Vein endothelial cell (primary cell): ENCODE results near the gene SLC25A27. TPM values are rescaled to one million over a fixed set of nuclear protein-coding genes. Genes with fewer than 3 reads are reported as not detected.

ENCODE experiments used
- total RNA-seq: library from RNA; depleted of rRNA; stranded (reverse); fragments of >200 nt; gene quantifications from 2 replicates; pipeline ENCODE4 v1.2.3, GENCODE V29; 2012

Gene SLC25A27
- total RNA-seq: 1.3 and 2.2 TPM in 2 replicates

GRCh38 chr6:46652603-46653438 lies at the start of gene SLC25A27, which contains the start of gene CYP39A1:
Gene SLC25A27 (plus strand): TSS chr6:46652975. CDS start chr6:46653193, 218 bp downstream.
Gene CYP39A1 (minus strand): TSS chr6:46652818. CDS start chr6:46652582, 236 bp downstream.

GRCh38 chr6:46687619-46688097 lies 34.9 kb downstream of the SLC25A27 start, which contains the start of gene TDRD6:
Gene TDRD6 (plus strand): TSS chr6:46687885. CDS start chr6:46688129, 244 bp downstream.

Other genes with a start within 250 kb of the SLC25A27 start
- 0.33 and 1.5 TPM in 2 replicates for gene RCAN2, start 161.5 kb upstream of the SLC25A27 start, total RNA-seq
- gene CYP39A1, start 157 bp upstream of the SLC25A27 start, total RNA-seq: 0.33 and 0.38 TPM in 2 replicates
- gene TDRD6, start 34.9 kb downstream of the SLC25A27 start, total RNA-seq: under 0.01 TPM in 2 replicates
- gene PLA2G7, start 82.4 kb downstream of the SLC25A27 start, total RNA-seq: under 0.01 and 0.19 TPM in 2 replicates
- not detected in 2 replicates for gene ANKRD66, start 94.0 kb downstream of the SLC25A27 start, total RNA-seq
- not detected in 2 replicates for gene MEP1A, start 140.4 kb downstream of the SLC25A27 start, total RNA-seq